SU-DHL-6 (cell line): ENCODE results near the gene PIK3R6.

Source experiments
- H2AFZ ChIP-seq: fragments of 200-600 bp; sonication (generic); 2 replicates; pipeline ENCODE4 v1.6.1; 2014; ENCODE audit warnings: low read depth, mild to moderate bottlenecking, moderate library complexity, mixed read lengths, antibody characterized with exemption, low read length; ENCODE audit not compliant: severe bottlenecking
- H3F3A ChIP-seq: fragments of 200-600 bp; shearing (Covaris generic); 2 replicates; pipeline ENCODE4 v1.6.0; 2016; ENCODE audit warnings: antibody characterized with exemption, mild to moderate bottlenecking; ENCODE audit not compliant: insufficient read depth
- H3K27ac ChIP-seq: fragments of 200-600 bp; sonication (generic); 2 replicates; pipeline ENCODE4 v1.5.1; 2016; ENCODE audit warnings: low read depth, mild to moderate bottlenecking, low read length, moderate library complexity, mixed read lengths
- H3K27me3 ChIP-seq: fragments of 200-600 bp; sonication (generic), shearing (Covaris generic); 2 replicates; pipeline ENCODE4 v1.6.0; 2014; ENCODE audit warnings: mild to moderate bottlenecking, low read length
- H3K36me3 ChIP-seq: fragments of 200-600 bp; sonication (generic); 2 replicates; pipeline ENCODE4 v1.6.1; 2014; ENCODE audit warnings: mild to moderate bottlenecking, low read length, mixed read lengths
- H3K4me2 ChIP-seq: fragments of 300-600, 200-600 bp; shearing (Covaris generic), sonication (generic); 2 replicates; pipeline ENCODE4 v1.6.0; 2014; ENCODE audit warnings: low read length, low read depth, mild to moderate bottlenecking; ENCODE audit not compliant: poor library complexity, severe bottlenecking
- H3K4me3 ChIP-seq: fragments of 200-600 bp; sonication (generic); 2 replicates; pipeline ENCODE4 v1.5.1; 2014; ENCODE audit warnings: antibody characterized with exemption, low read length, mild to moderate bottlenecking, mixed read lengths; ENCODE audit not compliant: insufficient read depth, poor library complexity, severe bottlenecking
- H3K79me2 ChIP-seq: fragments of 200-600 bp; sonication (generic); 2 replicates; pipeline ENCODE4 v1.6.1; 2014; ENCODE audit warnings: mild to moderate bottlenecking, low read length, moderate library complexity; ENCODE audit not compliant: insufficient read depth
- H3K9ac ChIP-seq: fragments of 200-600 bp; sonication (generic); 2 replicates; pipeline ENCODE4 v1.7.0; 2014; ENCODE audit warnings: mild to moderate bottlenecking, low read length
- H3K9me2 ChIP-seq: fragments of 200-600 bp; sonication (generic); replicated peaks from 2 replicates; pipeline ENCODE4 v1.6.1; 2014; ENCODE audit warnings: low read length; ENCODE audit not compliant: insufficient read depth
- H3K9me3 ChIP-seq: fragments of 200-600 bp; sonication (generic); 2 replicates; pipeline ENCODE4 v1.6.1; 2014; ENCODE audit warnings: low read length, mixed read lengths; ENCODE audit not compliant: insufficient read depth
- H4K20me1 ChIP-seq: fragments of 200-600 bp; sonication (generic); 2 replicates; pipeline ENCODE4 v1.6.1; 2014; ENCODE audit warnings: low read depth, mild to moderate bottlenecking, antibody characterized with exemption, low read length, moderate library complexity, mixed read lengths
- EZH2phosphoT487 ChIP-seq: fragments of 200-600 bp; sonication (generic), shearing (Covaris generic); conservative IDR thresholded peaks from 2 replicates; pipeline ENCODE4 v1.6.1; 2018; ENCODE audit warnings: mild to moderate bottlenecking, antibody characterized with exemption, low read length, moderate library complexity, mixed read lengths
- TF ChIP-seq, protein P1 (sequence below): fragments of 200-600 bp; sonication (generic); IDR thresholded peaks from one replicate; pipeline ENCODE4 v1.5.1; 2017; ENCODE audit warnings: antibody characterized with exemption, mild to moderate bottlenecking, low read length, moderate library complexity; ENCODE audit not compliant: insufficient read depth, poor library complexity, severe bottlenecking

Gene PIK3R6

DNA sequence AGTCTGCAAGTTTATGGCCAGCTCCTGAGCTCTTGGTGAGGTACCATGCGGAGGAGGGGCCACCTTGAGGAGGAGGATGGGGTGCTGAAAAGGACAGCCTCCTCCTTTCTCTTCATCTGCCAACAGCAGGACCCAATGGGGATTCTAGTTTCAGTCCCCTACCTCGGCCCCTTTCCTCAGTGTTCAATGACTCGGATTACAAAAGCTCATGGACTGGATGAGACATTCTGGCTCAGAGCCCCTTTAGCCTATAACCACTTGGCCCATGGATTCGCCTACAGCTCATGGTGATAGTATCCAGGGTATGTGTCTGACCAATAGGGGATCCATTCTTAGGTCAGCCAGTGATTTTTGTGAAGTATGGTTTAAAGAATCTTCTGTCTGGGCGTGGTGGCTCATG lies 8.5 kb upstream of the PIK3R6 start:
- Histone ChIP-seq H3K4me3 (no peak overlapping the region), H3K27me3 (no peaks in the 10 kb centered on the region), H3K79me2 (no peaks in the 10 kb centered on the region)

DNA sequence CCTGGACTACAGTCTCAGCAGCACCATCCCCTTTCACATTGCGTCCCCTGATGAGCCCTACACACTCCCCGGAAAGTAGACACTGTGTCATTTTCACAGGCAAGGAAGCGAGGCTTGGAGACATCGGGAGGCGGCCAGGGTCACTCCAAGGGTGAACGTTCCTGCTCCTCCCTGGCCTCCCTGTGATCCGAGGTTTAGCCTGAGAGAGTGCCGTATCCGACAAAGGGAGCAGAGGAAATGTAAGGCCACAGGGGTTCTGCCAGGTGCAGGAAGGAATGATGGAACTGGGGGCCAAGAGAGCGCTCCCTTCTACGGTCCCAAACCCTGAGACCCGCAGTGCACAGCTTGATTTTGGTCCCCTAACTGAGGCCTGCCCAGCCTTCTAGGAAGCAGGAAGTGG lies 8.0 kb upstream of the PIK3R6 start:
- Histone ChIP-seq H3K9ac (no peak overlapping the region), H3K27me3 (no peaks in the 10 kb centered on the region), H3K9me2 (no peaks in the 10 kb centered on the region), H3K27ac (no peak overlapping the region), H3K9me3 (no peaks in the 10 kb centered on the region), H2AFZ (no peak overlapping the region), H3K79me2 (no peaks in the 10 kb centered on the region), H3K4me3 (no peak overlapping the region), H3F3A (no peaks in the 10 kb centered on the region), H3K4me2 (no peak overlapping the region), H3K36me3 (no peaks in the 10 kb centered on the region), H4K20me1 (no peaks in the 10 kb centered on the region)
- TF ChIP-seq, protein P1, sequence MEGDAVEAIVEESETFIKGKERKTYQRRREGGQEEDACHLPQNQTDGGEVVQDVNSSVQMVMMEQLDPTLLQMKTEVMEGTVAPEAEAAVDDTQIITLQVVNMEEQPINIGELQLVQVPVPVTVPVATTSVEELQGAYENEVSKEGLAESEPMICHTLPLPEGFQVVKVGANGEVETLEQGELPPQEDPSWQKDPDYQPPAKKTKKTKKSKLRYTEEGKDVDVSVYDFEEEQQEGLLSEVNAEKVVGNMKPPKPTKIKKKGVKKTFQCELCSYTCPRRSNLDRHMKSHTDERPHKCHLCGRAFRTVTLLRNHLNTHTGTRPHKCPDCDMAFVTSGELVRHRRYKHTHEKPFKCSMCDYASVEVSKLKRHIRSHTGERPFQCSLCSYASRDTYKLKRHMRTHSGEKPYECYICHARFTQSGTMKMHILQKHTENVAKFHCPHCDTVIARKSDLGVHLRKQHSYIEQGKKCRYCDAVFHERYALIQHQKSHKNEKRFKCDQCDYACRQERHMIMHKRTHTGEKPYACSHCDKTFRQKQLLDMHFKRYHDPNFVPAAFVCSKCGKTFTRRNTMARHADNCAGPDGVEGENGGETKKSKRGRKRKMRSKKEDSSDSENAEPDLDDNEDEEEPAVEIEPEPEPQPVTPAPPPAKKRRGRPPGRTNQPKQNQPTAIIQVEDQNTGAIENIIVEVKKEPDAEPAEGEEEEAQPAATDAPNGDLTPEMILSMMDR: no peak
- no peak for TF ChIP-seq EZH2phosphoT487

More for the DNA sequence above, 8.5 kb upstream of the PIK3R6 start:
- no peaks in the 10 kb centered on the region for H3K9me3 ChIP-seq
- no peaks in the 10 kb centered on the region for H4K20me1 ChIP-seq
- H3K27ac ChIP-seq: no peak overlapping the region
- H3F3A ChIP-seq: no peaks in the 10 kb centered on the region
- no peaks in the 10 kb centered on the region for H3K36me3 ChIP-seq
- no peaks in the 10 kb centered on the region for H3K9me2 ChIP-seq
- no peak overlapping the region for H2AFZ ChIP-seq
- H3K9ac ChIP-seq: no peak overlapping the region
- no peak overlapping the region for H3K4me2 ChIP-seq
- TF ChIP-seq, protein P1: no peak
- TF ChIP-seq EZH2phosphoT487: no peak

DNA sequence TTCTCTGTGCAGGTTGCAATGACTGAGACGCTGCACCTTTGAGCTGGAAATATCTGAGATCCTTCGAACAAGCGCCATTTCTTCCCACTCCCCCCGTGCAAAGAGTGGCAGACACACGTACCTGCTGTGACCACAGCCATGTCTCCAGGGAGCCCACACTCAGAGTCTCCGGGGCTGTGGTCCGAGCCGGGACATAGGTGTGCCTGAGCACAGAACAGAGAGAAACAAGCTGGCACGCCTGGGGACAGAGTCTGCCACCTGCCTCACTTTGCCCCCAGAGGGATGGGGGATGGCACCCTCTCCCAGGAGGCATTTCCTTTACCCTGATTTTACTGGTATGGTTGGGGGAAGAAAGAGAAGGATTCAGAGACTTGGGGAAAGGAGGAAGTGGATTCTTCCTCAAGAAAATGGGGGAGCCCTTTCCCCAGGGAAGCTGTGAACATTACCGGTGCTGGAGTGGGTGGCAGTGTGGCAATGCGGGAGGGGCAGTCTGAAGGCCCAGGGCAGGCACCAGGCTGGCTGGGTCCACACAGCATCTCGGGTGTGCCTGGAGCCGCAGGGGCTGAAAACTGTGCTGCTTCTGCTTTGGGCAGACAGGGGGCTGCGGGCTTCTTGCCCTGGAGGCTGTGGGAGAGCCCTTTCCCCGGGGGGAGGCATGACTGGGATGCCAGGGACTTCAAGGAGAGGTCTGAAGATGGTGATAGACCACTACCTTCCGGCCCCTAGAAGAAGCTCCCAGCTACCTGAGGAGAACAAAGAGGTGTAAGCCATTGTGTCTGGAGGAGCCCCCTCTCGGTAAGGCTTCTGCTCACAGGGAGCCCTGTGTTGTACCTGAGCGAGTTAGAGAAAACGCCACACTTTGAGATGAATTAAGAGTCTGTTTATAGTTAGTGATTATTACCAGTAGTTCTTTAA lies 6.6 kb upstream of the PIK3R6 start:
- no peak overlapping the region for H2AFZ ChIP-seq
- TF ChIP-seq, protein P1: no peak
- H3K27me3 ChIP-seq: no peaks in the 10 kb centered on the region
- no peaks in the 10 kb centered on the region for H3K36me3 ChIP-seq
- H3K79me2 ChIP-seq: no peaks in the 10 kb centered on the region
- H3K4me2 ChIP-seq: no peak overlapping the region
- no peaks in the 10 kb centered on the region for H3F3A ChIP-seq
- no peak overlapping the region for H3K27ac ChIP-seq
- no peak overlapping the region for H3K9ac ChIP-seq
- H3K9me2 ChIP-seq: no peaks in the 10 kb centered on the region
- H3K9me3 ChIP-seq: no peaks in the 10 kb centered on the region
- no peak overlapping the region for H3K4me3 ChIP-seq
- H4K20me1 ChIP-seq: no peaks in the 10 kb centered on the region
